ENCODE data around the gene CCDC187. TPM values are rescaled to one million over a fixed set of nuclear protein-coding genes. Genes with fewer than 3 reads are reported as not detected.

Gene CCDC187
- total and polyA plus RNA-seq, 2 of the 13 experiments (the other 11 are each of a cell fraction or from before 2014, with no cell fraction given) = 0.03 to 0.13 TPM

DNA sequence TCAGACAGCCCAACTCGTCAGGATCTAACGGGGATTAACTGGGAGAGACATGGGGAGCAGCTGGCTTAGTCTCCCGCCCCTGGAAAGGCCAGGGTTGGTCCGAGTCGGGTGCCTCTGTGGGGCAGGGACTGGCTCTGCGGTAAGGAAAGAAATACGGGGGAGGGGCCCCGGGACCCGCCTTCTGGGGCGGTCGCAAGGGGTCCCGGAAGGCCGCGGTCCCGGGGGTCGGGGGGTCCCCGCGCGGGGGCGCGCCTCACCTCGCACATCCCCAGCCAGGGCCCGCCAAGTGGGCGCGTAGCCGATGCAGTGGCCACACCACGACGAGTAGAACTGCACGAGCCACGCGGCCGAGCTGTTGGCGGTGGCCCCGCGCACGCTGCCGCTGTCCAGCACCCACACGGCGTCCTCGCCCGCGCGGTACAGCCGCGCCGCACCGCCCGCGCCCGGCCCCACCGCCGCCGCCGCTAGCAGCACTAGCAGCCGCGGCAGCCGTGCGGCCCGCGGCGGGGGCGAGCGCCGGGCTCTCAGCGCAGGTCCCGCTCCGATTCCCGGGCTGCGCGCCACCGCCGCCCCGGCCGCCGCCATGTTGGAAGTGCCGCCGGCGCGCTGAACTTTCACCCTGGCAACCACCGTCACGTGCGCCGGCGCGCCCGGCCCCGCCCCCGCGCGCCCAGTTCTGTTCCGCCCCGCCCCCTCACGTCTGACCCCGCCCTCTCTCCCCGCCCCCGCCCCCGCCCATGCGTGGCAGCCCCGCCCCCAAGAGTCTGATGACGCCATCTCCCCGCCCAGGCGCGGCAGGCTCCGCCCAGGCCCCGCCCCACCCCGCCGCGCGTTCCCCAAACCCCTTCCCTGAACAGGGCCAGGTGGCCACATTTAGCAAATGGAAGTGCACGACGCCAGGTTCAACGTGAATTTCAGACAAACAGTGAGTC, 58.4 kb downstream of the CCDC187 start, which contains the start of gene QSOX2 (continued):
- TF ChIP-seq, protein P1, sequence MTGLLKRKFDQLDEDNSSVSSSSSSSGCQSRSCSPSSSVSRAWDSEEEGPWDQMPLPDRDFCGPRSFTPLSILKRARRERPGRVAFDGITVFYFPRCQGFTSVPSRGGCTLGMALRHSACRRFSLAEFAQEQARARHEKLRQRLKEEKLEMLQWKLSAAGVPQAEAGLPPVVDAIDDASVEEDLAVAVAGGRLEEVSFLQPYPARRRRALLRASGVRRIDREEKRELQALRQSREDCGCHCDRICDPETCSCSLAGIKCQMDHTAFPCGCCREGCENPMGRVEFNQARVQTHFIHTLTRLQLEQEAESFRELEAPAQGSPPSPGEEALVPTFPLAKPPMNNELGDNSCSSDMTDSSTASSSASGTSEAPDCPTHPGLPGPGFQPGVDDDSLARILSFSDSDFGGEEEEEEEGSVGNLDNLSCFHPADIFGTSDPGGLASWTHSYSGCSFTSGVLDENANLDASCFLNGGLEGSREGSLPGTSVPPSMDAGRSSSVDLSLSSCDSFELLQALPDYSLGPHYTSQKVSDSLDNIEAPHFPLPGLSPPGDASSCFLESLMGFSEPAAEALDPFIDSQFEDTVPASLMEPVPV (CRISPR knock-in tag; IDR thresholded peaks at IDR 0.05) = no peak
- TF ChIP-seq KDM3A (CRISPR knock-in tag; IDR thresholded peaks at IDR 0.05; ENCODE audit: low read depth) = no peak
- peak; percentile 65 for TF ChIP-seq GATAD1 (CRISPR knock-in tag; IDR thresholded peaks at IDR 0.05)
- no peak for TF ChIP-seq ZNF207 (IDR thresholded peaks at IDR 0.05; ENCODE audit: borderline replicate concordance)
- no peak for TF ChIP-seq CBX5 (CRISPR knock-in tag; IDR thresholded peaks at IDR 0.05; ENCODE audit: borderline replicate concordance)
- TF ChIP-seq, protein P2, sequence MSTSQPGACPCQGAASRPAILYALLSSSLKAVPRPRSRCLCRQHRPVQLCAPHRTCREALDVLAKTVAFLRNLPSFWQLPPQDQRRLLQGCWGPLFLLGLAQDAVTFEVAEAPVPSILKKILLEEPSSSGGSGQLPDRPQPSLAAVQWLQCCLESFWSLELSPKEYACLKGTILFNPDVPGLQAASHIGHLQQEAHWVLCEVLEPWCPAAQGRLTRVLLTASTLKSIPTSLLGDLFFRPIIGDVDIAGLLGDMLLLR (CRISPR knock-in tag; IDR thresholded peaks at IDR 0.05) = no peak; the same call in 1 of the 2 replicates
- no peak for TF ChIP-seq HOXA7 (CRISPR knock-in tag; IDR thresholded peaks at IDR 0.05)
- no peak for TF ChIP-seq NR2F2 (IDR thresholded peaks at IDR 0.05; ENCODE audit: borderline replicate concordance, low read depth)
- no peak for TF ChIP-seq AKAP8 (CRISPR knock-in tag; IDR thresholded peaks at IDR 0.05)
- TF ChIP-seq ZNF572 (CRISPR knock-in tag; IDR thresholded peaks at IDR 0.05) = no peak
- TF ChIP-seq POLR2G (IDR thresholded peaks at IDR 0.05; ENCODE audit: low read depth, low read length) = peak; percentile 58
- TF ChIP-seq IKZF1 (IDR thresholded peaks at IDR 0.05) = no peak
- TF ChIP-seq MAFF (IDR thresholded peaks at IDR 0.05; ENCODE audit: low read depth, low read length) = no peak
- TF ChIP-seq RBM39 (IDR thresholded peaks at IDR 0.05; ENCODE audit: low read depth, low read length, poor library complexity, severe bottlenecking) = no peak
- no peak for TF ChIP-seq ZBTB3 (CRISPR knock-in tag; IDR thresholded peaks at IDR 0.05; ENCODE audit: borderline replicate concordance, low read depth)
- TF ChIP-seq ZFP90 (CRISPR knock-in tag; IDR thresholded peaks at IDR 0.05; ENCODE audit: borderline replicate concordance) = peak; percentile 62; the same call in 1 of the 2 replicates
- TF ChIP-seq, protein P3, sequence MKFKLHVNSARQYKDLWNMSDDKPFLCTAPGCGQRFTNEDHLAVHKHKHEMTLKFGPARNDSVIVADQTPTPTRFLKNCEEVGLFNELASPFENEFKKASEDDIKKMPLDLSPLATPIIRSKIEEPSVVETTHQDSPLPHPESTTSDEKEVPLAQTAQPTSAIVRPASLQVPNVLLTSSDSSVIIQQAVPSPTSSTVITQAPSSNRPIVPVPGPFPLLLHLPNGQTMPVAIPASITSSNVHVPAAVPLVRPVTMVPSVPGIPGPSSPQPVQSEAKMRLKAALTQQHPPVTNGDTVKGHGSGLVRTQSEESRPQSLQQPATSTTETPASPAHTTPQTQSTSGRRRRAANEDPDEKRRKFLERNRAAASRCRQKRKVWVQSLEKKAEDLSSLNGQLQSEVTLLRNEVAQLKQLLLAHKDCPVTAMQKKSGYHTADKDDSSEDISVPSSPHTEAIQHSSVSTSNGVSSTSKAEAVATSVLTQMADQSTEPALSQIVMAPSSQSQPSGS (CRISPR knock-in tag; IDR thresholded peaks at IDR 0.05) = no peak
- peak; percentile 10 for TF ChIP-seq ZFP36 (IDR thresholded peaks at IDR 0.05; ENCODE audit: borderline replicate concordance, low read depth, low read length, partially characterized antibody)
- TF ChIP-seq ZBTB38 (CRISPR knock-in tag; IDR thresholded peaks at IDR 0.05) = 0 out of 2 replicates have a peak, but pooled peaks have one; percentile 9
- peak; percentile 89 for TF ChIP-seq NR2C2 (CRISPR knock-in tag; IDR thresholded peaks at IDR 0.05; ENCODE audit: borderline replicate concordance)
- TF ChIP-seq, protein P4, sequence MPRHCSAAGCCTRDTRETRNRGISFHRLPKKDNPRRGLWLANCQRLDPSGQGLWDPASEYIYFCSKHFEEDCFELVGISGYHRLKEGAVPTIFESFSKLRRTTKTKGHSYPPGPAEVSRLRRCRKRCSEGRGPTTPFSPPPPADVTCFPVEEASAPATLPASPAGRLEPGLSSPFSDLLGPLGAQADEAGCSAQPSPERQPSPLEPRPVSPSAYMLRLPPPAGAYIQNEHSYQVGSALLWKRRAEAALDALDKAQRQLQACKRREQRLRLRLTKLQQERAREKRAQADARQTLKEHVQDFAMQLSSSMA (CRISPR knock-in tag; IDR thresholded peaks at IDR 0.05) = no peak
- TF ChIP-seq HCFC1 (IDR thresholded peaks at IDR 0.05; ENCODE audit: low read depth, low read length) = no peak
- no peak for TF ChIP-seq ZZZ3 (CRISPR knock-in tag; IDR thresholded peaks at IDR 0.05; ENCODE audit: borderline replicate concordance)
- peak; percentile 27; the same call in 1 of the 2 replicates for TF ChIP-seq KAT8 (CRISPR knock-in tag; IDR thresholded peaks at IDR 0.05)
- TF ChIP-seq KMT2A (CRISPR knock-in tag; IDR thresholded peaks at IDR 0.05) = peak; percentile 40; the same call in 1 of the 2 replicates
